Esophagus (tissue), 2 donors: Measurements from ENCODE around the gene EXO1. TPM values are rescaled to one million over a fixed set of nuclear protein-coding genes. Genes with fewer than 3 reads are reported as not detected.
A peak's percentile ranks its signal among the peaks of the same experiment; 100 is the strongest.
"Not testable (repeated sequence)": the region's sequence is repeated elsewhere in the genome, so short reads cannot be mapped to it uniquely, and the experiment has no call there.

Source experiments
- H3K27ac ChIP-seq, 2 donors: one replicate each; pipeline ENCODE4 v1.5.1; 2013; ENCODE audit warnings: low read depth in 2 of 2, mild to moderate bottlenecking in 2 of 2, inconsistent platforms in 1 of 2, low read length in 1 of 2, moderate library complexity in 1 of 2
- H3K27me3 ChIP-seq, 2 donors: one replicate each; pipeline ENCODE4 v1.6.1; 2013; ENCODE audit warnings: low read length in 2 of 2, control low read depth in 1 of 2, mild to moderate bottlenecking in 1 of 2; ENCODE audit not compliant: insufficient read depth in 2 of 2, control insufficient read depth in 1 of 2
- H3K36me3 ChIP-seq, 2 donors: one replicate each; pipeline ENCODE4 v1.6.1; 2013; ENCODE audit warnings: low read length in 1 of 2; ENCODE audit not compliant: control insufficient read depth in 2 of 2, insufficient read depth in 2 of 2
- H3K4me1 ChIP-seq, 2 donors: one replicate each; pipeline ENCODE4 v1.6.1; 2013; ENCODE audit warnings: low read length in 1 of 2; ENCODE audit not compliant: control insufficient read depth in 2 of 2, insufficient read depth in 2 of 2
- H3K4me3 ChIP-seq, 2 donors: one replicate each; pipeline ENCODE4 v1.5.1; 2013; ENCODE audit warnings: low read length in 2 of 2, mild to moderate bottlenecking in 2 of 2, low read depth in 1 of 2, moderate library complexity in 1 of 2
- H3K9me3 ChIP-seq, 2 donors: one replicate each; pipeline ENCODE4 v1.6.1; 2013; ENCODE audit warnings: mild to moderate bottlenecking in 2 of 2, low read depth in 1 of 2, low read length in 1 of 2, moderate library complexity in 1 of 2; ENCODE audit not compliant: control insufficient read depth in 2 of 2, insufficient read depth in 1 of 2
- WGBS, 2 donors: extraction: QIAGEN DNeasy Blood & Tissue Kit; methylation state at CpG; one replicate each; pipeline ENCODE4 v1.1.7; 2013; 5-methylcytosine and 5-hydroxymethylcytosine counted together
- polyA plus RNA-seq, 2 donors: library from polyadenylated mRNA; stranded (reverse); fragments of 200-250 nt; gene quantifications; one replicate each; pipeline ENCODE4 v1.2.3, GENCODE V29; 2013
- donor health status: healthy with polysubstance abuse.
- donor health status: Bipolar disorder and iron deficiency.

EXO1 gene
- polyA plus RNA-seq, 2 donors = 1.2 to 2.7 TPM

GRCh38 chr1:241844593-241844992, 3.4 kb upstream of the EXO1 start:
- 77 to 86% methylated on average over 6 of the region's 6 CpGs for WGBS, 2 donors
- no peaks in the 10 kb centered on the region for H3K27me3 ChIP-seq
- peaks cover 5 to 6% of the 10 kb centered on the region in 2 donors for H3K4me1 ChIP-seq
- no peak overlapping the region for H3K4me3 ChIP-seq
- H3K36me3 ChIP-seq = no peaks in the 10 kb centered on the region
- H3K9me3 ChIP-seq = no peaks in the 10 kb centered on the region
- H3K27ac ChIP-seq = no peak overlapping the region

GRCh38 chr1:241846375-241846774, 1.6 kb upstream of the EXO1 start:
- Histone ChIP-seq H3K4me1 (peaks cover 5 to 6% of the 10 kb centered on the region in 2 donors), H3K27me3 (no peaks in the 10 kb centered on the region), H3K27ac (no peak overlapping the region), H3K4me3 (no peak overlapping the region), H3K9me3 (no peaks in the 10 kb centered on the region), H3K36me3 (no peaks in the 10 kb centered on the region)

- Histone ChIP-seq H3K36me3 (no peaks in the 10 kb centered on the region), H3K4me3 (peak overlapping the region in 1 of 2 donors; percentile 86), H3K27ac (no peak overlapping the region), H3K9me3 (no peaks in the 10 kb centered on the region), H3K4me1 (peaks cover 5 to 6% of the 10 kb centered on the region in 2 donors), H3K27me3 (no peaks in the 10 kb centered on the region)
- 88% methylated on average over 4 of the region's 4 CpGs for WGBS, 2 donors
These were observed 1.0 kb upstream of the EXO1 start for GRCh38 chr1:241846862-241847539.

GRCh38 chr1:241847540-241847795, 536 bp upstream of the EXO1 start:
- Histone ChIP-seq H3K4me1 (peaks cover 5 to 6% of the 10 kb centered on the region in 2 donors), H3K27ac (peak overlapping the region; percentile 100)
- 8 to 10% methylated on average over 6 of the region's 6 CpGs for WGBS, 2 donors

GRCh38 chr1:241848686-241849344, 811 bp downstream of the EXO1 start:
- Histone ChIP-seq H3K9me3 (no peaks in the 10 kb centered on the region), H3K27me3 (no peaks in the 10 kb centered on the region), H3K4me3 (peak overlapping the region; percentile 86 to 99), H3K27ac (no peak overlapping the region), H3K4me1 (peaks cover 5 to 6% of the 10 kb centered on the region in 2 donors), H3K36me3 (no peaks in the 10 kb centered on the region)
- 6 to 8% methylated on average over 13 of the region's 13 CpGs for WGBS, 2 donors

More at GRCh38 chr1:241847540-241847795, 536 bp upstream of the EXO1 start:
- Histone ChIP-seq H3K27me3 (no peaks in the 10 kb centered on the region), H3K4me3 (peak overlapping the region; percentile 86 to 99), H3K9me3 (no peaks in the 10 kb centered on the region), H3K36me3 (no peaks in the 10 kb centered on the region)

GRCh38 chr1:241849345-241849695, 1.3 kb downstream of the EXO1 start:
- peak overlapping the region in 1 of 2 donors; percentile 86 for H3K4me3 ChIP-seq
- 53 to 57% methylated on average over 6 of the region's 6 CpGs for WGBS, 2 donors
- no peaks in the 10 kb centered on the region for H3K36me3 ChIP-seq
- peaks cover 5 to 6% of the 10 kb centered on the region in 2 donors for H3K4me1 ChIP-seq
- no peaks in the 10 kb centered on the region for H3K27me3 ChIP-seq
- H3K9me3 ChIP-seq = no peaks in the 10 kb centered on the region
- no peak overlapping the region for H3K27ac ChIP-seq

GRCh38 chr1:241855545-241856140, 7.6 kb downstream of the EXO1 start:
- not testable (repeated sequence) for H3K9me3 ChIP-seq, H3K4me3 ChIP-seq, H3K27ac ChIP-seq, H3K4me1 ChIP-seq, H3K36me3 ChIP-seq, H3K27me3 ChIP-seq
- WGBS, 2 donors = 97% methylated on average over 36 to 38 of the region's 41 CpGs

GRCh38 chr1:241857131-241857530, 9.1 kb downstream of the EXO1 start:
- Histone ChIP-seq H3K27me3 (no peaks in the 10 kb centered on the region), H3K36me3 (no peaks in the 10 kb centered on the region), H3K4me1 (no peaks in the 10 kb centered on the region), H3K27ac (no peak overlapping the region), H3K9me3 (no peaks in the 10 kb centered on the region), H3K4me3 (no peak overlapping the region)
- 84 to 85% methylated on average over 6 of the region's 6 CpGs for WGBS, 2 donors

- no peaks in the 10 kb centered on the region for H3K36me3 ChIP-seq
- no peak overlapping the region for H3K4me3 ChIP-seq
- H3K27me3 ChIP-seq = no peaks in the 10 kb centered on the region
- 81 to 87% methylated on average over 6 of the region's 6 CpGs for WGBS, 2 donors
- no peaks in the 10 kb centered on the region for H3K4me1 ChIP-seq
- H3K27ac ChIP-seq = no peak overlapping the region
- no peaks in the 10 kb centered on the region for H3K9me3 ChIP-seq
These were observed 12.9 kb downstream of the EXO1 start for GRCh38 chr1:241860922-241861321.

GRCh38 chr1:241869022-241869421, 21.0 kb downstream of the EXO1 start:
- Histone ChIP-seq H3K36me3 (no peaks in the 10 kb centered on the region), H3K4me3 (no peak overlapping the region), H3K27ac (no peak overlapping the region), H3K27me3 (no peaks in the 10 kb centered on the region), H3K4me1 (no peaks in the 10 kb centered on the region), H3K9me3 (no peaks in the 10 kb centered on the region)
- WGBS, 2 donors = 78 to 79% methylated on average over 1 of the region's 1 CpG
